ENCODE data around the gene MMP14.

DNA sequence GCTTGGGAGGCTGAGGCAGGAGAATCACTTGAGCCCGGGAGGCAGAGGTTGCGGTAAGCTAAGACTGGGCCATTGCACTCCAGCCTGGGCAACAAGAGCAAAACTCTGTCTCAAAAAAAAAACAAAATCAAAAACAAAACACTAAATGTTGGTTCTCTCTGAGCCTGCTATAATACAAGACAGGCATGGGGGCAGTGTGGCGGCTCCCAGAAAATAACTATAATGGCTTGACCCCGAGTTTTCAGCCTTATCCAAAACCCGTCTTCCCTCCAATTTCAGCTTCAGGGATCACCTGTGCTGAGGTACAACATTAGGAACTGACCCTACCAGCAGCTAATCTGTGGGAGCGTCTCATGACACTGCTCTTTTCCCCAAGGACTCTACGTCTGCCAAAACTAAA is 22.0 kb upstream of the MMP14 start:
- TF ChIP-seq, protein P1, sequence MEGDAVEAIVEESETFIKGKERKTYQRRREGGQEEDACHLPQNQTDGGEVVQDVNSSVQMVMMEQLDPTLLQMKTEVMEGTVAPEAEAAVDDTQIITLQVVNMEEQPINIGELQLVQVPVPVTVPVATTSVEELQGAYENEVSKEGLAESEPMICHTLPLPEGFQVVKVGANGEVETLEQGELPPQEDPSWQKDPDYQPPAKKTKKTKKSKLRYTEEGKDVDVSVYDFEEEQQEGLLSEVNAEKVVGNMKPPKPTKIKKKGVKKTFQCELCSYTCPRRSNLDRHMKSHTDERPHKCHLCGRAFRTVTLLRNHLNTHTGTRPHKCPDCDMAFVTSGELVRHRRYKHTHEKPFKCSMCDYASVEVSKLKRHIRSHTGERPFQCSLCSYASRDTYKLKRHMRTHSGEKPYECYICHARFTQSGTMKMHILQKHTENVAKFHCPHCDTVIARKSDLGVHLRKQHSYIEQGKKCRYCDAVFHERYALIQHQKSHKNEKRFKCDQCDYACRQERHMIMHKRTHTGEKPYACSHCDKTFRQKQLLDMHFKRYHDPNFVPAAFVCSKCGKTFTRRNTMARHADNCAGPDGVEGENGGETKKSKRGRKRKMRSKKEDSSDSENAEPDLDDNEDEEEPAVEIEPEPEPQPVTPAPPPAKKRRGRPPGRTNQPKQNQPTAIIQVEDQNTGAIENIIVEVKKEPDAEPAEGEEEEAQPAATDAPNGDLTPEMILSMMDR (IDR thresholded peaks at IDR 0.05), result no peak
- no peak for TF ChIP-seq TEAD4 (CRISPR knock-in tag; IDR thresholded peaks at IDR 0.05)
- no peak for TF ChIP-seq JUN (CRISPR knock-in tag; IDR thresholded peaks at IDR 0.05)
- TF ChIP-seq, protein P2, sequence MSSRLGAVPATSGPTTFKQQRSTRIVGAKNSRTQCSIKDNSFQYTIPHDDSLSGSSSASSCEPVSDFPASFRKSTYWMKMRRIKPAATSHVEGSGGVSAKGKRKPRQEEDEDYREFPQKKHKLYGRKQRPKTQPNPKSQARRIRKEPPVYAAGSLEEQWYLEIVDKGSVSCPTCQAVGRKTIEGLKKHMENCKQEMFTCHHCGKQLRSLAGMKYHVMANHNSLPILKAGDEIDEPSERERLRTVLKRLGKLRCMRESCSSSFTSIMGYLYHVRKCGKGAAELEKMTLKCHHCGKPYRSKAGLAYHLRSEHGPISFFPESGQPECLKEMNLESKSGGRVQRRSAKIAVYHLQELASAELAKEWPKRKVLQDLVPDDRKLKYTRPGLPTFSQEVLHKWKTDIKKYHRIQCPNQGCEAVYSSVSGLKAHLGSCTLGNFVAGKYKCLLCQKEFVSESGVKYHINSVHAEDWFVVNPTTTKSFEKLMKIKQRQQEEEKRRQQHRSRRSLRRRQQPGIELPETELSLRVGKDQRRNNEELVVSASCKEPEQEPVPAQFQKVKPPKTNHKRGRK (CRISPR knock-in tag; IDR thresholded peaks at IDR 0.05; ENCODE audit: borderline replicate concordance), result no peak
- TF ChIP-seq, protein P3, sequence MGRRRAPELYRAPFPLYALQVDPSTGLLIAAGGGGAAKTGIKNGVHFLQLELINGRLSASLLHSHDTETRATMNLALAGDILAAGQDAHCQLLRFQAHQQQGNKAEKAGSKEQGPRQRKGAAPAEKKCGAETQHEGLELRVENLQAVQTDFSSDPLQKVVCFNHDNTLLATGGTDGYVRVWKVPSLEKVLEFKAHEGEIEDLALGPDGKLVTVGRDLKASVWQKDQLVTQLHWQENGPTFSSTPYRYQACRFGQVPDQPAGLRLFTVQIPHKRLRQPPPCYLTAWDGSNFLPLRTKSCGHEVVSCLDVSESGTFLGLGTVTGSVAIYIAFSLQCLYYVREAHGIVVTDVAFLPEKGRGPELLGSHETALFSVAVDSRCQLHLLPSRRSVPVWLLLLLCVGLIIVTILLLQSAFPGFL (CRISPR knock-in tag; IDR thresholded peaks at IDR 0.05; ENCODE audit: borderline replicate concordance), result no peak
- TF ChIP-seq, protein P4, sequence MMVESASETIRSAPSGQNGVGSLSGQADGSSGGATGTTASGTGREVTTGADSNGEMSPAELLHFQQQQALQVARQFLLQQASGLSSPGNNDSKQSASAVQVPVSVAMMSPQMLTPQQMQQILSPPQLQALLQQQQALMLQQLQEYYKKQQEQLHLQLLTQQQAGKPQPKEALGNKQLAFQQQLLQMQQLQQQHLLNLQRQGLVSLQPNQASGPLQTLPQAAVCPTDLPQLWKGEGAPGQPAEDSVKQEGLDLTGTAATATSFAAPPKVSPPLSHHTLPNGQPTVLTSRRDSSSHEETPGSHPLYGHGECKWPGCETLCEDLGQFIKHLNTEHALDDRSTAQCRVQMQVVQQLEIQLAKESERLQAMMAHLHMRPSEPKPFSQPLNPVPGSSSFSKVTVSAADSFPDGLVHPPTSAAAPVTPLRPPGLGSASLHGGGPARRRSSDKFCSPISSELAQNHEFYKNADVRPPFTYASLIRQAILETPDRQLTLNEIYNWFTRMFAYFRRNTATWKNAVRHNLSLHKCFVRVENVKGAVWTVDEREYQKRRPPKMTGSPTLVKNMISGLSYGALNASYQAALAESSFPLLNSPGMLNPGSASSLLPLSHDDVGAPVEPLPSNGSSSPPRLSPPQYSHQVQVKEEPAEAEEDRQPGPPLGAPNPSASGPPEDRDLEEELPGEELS (CRISPR knock-in tag; IDR thresholded peaks at IDR 0.05), result no peak
- no peak for TF ChIP-seq NR2C2 (CRISPR knock-in tag; IDR thresholded peaks at IDR 0.05)
- TF ChIP-seq ZNF138 (CRISPR knock-in tag; conservative IDR thresholded peaks at IDR 0.05), result no peak
- TF ChIP-seq, protein P5, sequence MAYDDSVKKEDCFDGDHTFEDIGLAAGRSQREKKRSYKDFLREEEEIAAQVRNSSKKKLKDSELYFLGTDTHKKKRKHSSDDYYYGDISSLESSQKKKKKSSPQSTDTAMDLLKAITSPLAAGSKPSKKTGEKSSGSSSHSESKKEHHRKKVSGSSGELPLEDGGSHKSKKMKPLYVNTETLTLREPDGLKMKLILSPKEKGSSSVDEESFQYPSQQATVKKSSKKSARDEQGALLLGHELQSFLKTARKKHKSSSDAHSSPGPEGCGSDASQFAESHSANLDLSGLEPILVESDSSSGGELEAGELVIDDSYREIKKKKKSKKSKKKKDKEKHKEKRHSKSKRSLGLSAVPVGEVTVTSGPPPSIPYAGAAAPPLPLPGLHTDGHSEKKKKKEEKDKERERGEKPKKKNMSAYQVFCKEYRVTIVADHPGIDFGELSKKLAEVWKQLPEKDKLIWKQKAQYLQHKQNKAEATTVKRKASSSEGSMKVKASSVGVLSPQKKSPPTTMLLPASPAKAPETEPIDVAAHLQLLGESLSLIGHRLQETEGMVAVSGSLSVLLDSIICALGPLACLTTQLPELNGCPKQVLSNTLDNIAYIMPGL (CRISPR knock-in tag; IDR thresholded peaks at IDR 0.05), result no peak
- no peak for TF ChIP-seq ZNF121 (CRISPR knock-in tag; IDR thresholded peaks at IDR 0.05)
- no peak for TF ChIP-seq ZNF396 (CRISPR knock-in tag; IDR thresholded peaks at IDR 0.05; ENCODE audit: borderline replicate concordance)
- no peak for TF ChIP-seq SMAD4 (CRISPR knock-in tag; IDR thresholded peaks at IDR 0.05)
- no peak for TF ChIP-seq FOXP1 (CRISPR knock-in tag; IDR thresholded peaks at IDR 0.05; ENCODE audit: borderline replicate concordance)
- TF ChIP-seq CBFB (CRISPR knock-in tag; IDR thresholded peaks at IDR 0.05; ENCODE audit: low read depth), result no peak

Data from WTC11 (cell line).